ENCODE data around the gene HOXA1.

HOXA1 gene

DNA sequence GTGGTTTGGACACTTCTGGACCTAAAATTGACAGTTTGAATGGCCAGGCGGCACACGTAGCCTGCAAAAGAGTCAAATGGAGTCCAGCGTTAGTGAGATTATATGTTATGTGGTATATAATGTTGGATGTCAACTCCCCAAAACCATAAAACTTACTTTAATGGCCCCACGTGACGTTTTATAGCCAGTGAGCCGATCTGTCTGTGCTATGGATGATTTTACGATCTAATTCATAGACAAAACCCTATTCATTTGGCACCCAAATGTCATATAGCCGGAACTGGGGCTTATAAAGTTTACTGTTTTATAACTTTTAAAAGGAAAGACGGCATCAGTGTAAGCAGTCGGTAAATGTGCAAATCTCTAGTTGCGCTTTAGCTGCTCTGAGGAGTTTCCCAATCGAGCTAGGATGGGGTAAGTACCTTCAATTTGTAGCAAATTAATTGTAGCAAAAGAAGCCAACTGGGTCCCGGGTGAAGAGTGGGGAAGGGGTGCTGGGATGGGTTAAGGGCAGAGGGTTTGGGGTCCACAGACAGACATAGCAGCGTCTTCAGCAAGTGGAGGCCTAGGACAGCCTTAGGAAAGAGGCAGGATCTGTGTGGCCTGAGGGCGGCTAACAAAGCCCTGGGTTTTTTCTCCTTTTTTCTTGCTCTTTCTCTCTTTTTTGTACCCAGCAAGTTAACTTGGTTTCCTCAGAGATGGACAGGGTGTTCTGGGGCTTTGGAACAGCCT lies 44.5 kb upstream of the HOXA1 start (continued):
- TF ChIP-seq, protein P1, sequence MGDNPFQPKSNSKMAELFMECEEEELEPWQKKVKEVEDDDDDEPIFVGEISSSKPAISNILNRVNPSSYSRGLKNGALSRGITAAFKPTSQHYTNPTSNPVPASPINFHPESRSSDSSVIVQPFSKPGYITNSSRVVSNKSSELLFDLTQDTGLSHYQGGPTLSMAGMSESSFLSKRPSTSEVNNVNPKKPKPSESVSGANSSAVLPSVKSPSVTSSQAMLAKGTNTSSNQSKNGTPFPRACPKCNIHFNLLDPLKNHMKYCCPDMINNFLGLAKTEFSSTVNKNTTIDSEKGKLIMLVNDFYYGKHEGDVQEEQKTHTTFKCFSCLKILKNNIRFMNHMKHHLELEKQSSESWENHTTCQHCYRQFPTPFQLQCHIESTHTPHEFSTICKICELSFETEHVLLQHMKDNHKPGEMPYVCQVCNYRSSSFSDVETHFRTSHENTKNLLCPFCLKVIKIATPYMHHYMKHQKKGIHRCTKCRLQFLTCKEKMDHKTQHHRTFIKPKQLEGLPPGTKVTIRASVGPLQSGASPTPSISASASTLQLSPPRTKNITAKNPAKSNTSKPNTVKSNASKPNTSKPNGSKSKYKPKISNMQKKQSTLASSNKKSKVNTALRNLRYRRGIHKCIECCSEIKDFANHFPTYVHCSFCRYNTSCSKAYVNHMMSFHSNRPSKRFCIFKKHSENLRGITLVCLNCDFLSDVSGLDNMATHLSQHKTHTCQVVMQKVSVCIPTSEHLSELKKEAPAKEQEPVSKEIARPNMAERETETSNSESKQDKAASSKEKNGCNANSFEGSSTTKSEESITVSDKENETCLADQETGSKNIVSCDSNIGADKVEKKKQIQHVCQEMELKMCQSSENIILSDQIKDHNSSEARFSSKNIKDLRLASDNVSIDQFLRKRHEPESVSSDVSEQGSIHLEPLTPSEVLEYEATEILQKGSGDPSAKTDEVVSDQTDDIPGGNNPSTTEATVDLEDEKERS (tag by site-specific recombination; IDR thresholded peaks at IDR 0.05), result no peak
- TF ChIP-seq ZNF121 (tag by site-specific recombination; IDR thresholded peaks at IDR 0.05), result no peak
- TF ChIP-seq ZNF416 (tag by site-specific recombination; IDR thresholded peaks at IDR 0.05), result no peak
- peak; percentile 12; the same call in 1 of the 2 replicates for TF ChIP-seq ZNF654 (tag by site-specific recombination; IDR thresholded peaks at IDR 0.05; ENCODE audit: low read depth)
- no peak for TF ChIP-seq ZSCAN16 (tag by site-specific recombination; IDR thresholded peaks at IDR 0.05)
- TF ChIP-seq ZNF664 (tag by site-specific recombination; IDR thresholded peaks at IDR 0.05), result no peak; the same call in 1 of the 2 replicates
- TF ChIP-seq, protein P2, sequence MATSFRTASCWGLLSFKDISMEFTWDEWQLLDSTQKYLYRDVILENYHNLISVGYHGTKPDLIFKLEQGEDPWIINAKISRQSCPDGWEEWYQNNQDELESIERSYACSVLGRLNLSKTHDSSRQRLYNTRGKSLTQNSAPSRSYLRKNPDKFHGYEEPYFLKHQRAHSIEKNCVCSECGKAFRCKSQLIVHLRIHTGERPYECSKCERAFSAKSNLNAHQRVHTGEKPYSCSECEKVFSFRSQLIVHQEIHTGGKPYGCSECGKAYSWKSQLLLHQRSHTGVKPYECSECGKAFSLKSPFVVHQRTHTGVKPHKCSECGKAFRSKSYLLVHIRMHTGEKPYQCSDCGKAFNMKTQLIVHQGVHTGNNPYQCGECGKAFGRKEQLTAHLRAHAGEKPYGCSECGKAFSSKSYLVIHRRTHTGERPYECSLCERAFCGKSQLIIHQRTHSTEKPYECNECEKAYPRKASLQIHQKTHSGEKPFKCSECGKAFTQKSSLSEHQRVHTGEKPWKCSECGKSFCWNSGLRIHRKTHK (tag by site-specific recombination; IDR thresholded peaks at IDR 0.05), result no peak
- TF ChIP-seq ZNF629 (tag by site-specific recombination; IDR thresholded peaks at IDR 0.05), result peak; percentile 72
- TF ChIP-seq HOXD13 (CRISPR knock-in tag; IDR thresholded peaks at IDR 0.05; ENCODE audit: borderline replicate concordance), result peak; percentile 62; the same call in 1 of the 2 replicates
- no peak for TF ChIP-seq ZNF660 (tag by site-specific recombination; IDR thresholded peaks at IDR 0.05)
- TF ChIP-seq KLF9 (tag by site-specific recombination; IDR thresholded peaks at IDR 0.05; ENCODE audit: low read depth), result no peak
- TF ChIP-seq ZNF658 (tag by site-specific recombination; IDR thresholded peaks at IDR 0.05), result no peak
- TF ChIP-seq SP2 (tag by site-specific recombination; IDR thresholded peaks at IDR 0.05), result peak; percentile 12; the same call in 1 of the 2 replicates
- TF ChIP-seq ZNF341 (tag by site-specific recombination; IDR thresholded peaks at IDR 0.05; ENCODE audit: low read depth), result no peak; the same call in 1 of the 2 replicates
- TF ChIP-seq, protein P3, sequence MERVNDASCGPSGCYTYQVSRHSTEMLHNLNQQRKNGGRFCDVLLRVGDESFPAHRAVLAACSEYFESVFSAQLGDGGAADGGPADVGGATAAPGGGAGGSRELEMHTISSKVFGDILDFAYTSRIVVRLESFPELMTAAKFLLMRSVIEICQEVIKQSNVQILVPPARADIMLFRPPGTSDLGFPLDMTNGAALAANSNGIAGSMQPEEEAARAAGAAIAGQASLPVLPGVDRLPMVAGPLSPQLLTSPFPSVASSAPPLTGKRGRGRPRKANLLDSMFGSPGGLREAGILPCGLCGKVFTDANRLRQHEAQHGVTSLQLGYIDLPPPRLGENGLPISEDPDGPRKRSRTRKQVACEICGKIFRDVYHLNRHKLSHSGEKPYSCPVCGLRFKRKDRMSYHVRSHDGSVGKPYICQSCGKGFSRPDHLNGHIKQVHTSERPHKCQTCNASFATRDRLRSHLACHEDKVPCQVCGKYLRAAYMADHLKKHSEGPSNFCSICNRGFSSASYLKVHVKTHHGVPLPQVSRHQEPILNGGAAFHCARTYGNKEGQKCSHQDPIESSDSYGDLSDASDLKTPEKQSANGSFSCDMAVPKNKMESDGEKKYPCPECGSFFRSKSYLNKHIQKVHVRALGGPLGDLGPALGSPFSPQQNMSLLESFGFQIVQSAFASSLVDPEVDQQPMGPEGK (tag by site-specific recombination; IDR thresholded peaks at IDR 0.05), result no peak
- TF ChIP-seq ZNF155 (tag by site-specific recombination; IDR thresholded peaks at IDR 0.05), result no peak
- no peak for TF ChIP-seq ZFP69B (tag by site-specific recombination; IDR thresholded peaks at IDR 0.05)
- TF ChIP-seq SCRT1 (tag by site-specific recombination; IDR thresholded peaks at IDR 0.05; ENCODE audit: borderline replicate concordance), result no peak
- 0 out of 2 replicates have a peak, but pooled peaks have one; percentile 40 for TF ChIP-seq ZEB2 (tag by site-specific recombination; IDR thresholded peaks at IDR 0.05)
- TF ChIP-seq ZNF473 (tag by site-specific recombination; IDR thresholded peaks at IDR 0.05), result no peak
- peak; percentile 69 for TF ChIP-seq ZXDB (tag by site-specific recombination; IDR thresholded peaks at IDR 0.05)
- TF ChIP-seq ZNF335 (tag by site-specific recombination; conservative IDR thresholded peaks at IDR 0.05), result no peak
- TF ChIP-seq ZNF138 (tag by site-specific recombination; IDR thresholded peaks at IDR 0.05; ENCODE audit: borderline replicate concordance), result no peak
- no peak for TF ChIP-seq ZSCAN23 (tag by site-specific recombination; IDR thresholded peaks at IDR 0.05)
- TF ChIP-seq ZNF707 (tag by site-specific recombination; IDR thresholded peaks at IDR 0.05), result no peak
- no peak for TF ChIP-seq ZNF514 (tag by site-specific recombination; IDR thresholded peaks at IDR 0.05)
- peak; percentile 46; the same call in 1 of the 2 replicates for TF ChIP-seq IKZF3 (tag by site-specific recombination; IDR thresholded peaks at IDR 0.05)
- TF ChIP-seq ZNF843 (tag by site-specific recombination; IDR thresholded peaks at IDR 0.05), result peak; percentile 98
- TF ChIP-seq GLI2 (tag by site-specific recombination; IDR thresholded peaks at IDR 0.05; ENCODE audit: borderline replicate concordance, low read depth), result peak; percentile 87
- TF ChIP-seq, protein P4, sequence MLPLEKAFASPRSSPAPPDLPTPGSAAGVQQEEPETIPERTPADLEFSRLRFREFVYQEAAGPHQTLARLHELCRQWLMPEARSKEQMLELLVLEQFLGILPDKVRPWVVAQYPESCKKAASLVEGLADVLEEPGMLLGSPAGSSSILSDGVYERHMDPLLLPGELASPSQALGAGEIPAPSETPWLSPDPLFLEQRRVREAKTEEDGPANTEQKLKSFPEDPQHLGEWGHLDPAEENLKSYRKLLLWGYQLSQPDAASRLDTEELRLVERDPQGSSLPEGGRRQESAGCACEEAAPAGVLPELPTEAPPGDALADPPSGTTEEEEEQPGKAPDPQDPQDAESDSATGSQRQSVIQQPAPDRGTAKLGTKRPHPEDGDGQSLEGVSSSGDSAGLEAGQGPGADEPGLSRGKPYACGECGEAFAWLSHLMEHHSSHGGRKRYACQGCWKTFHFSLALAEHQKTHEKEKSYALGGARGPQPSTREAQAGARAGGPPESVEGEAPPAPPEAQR (tag by site-specific recombination; IDR thresholded peaks at IDR 0.05), result no peak
- TF ChIP-seq ZNF621 (tag by site-specific recombination; IDR thresholded peaks at IDR 0.05), result no peak
- no peak for TF ChIP-seq ZNF830 (tag by site-specific recombination; IDR thresholded peaks at IDR 0.05; ENCODE audit: low read depth)
- TF ChIP-seq KLF10 (tag by site-specific recombination; IDR thresholded peaks at IDR 0.05), result peak; percentile 65
- no peak for TF ChIP-seq EGR2 (tag by site-specific recombination; IDR thresholded peaks at IDR 0.05; ENCODE audit: low read depth)
- no peak for TF ChIP-seq MEIS1 (CRISPR knock-in tag; IDR thresholded peaks at IDR 0.05; ENCODE audit: borderline replicate concordance)

All from HEK293 (cell line).